Upper lobe of right lung (tissue), 1 donor: ENCODE measurements around the gene GCM1. TPM values are rescaled to one million over a fixed set of nuclear protein-coding genes. Genes with fewer than 3 reads are reported as not detected.

Experiments
- ATAC-seq: fragments of 200-7000 bp; cut with Tn5 transposase; one replicate; pipeline ENCODE4 v1.9.1; 2020; ENCODE audit warnings: mild to moderate bottlenecking, moderate library complexity
- DNase-seq: peaks from one replicate; pipeline ENCODE4 v3.0.0-alpha.2; 2020
- H3K27ac ChIP-seq: fragments of 200-600 bp; one replicate; pipeline ENCODE4 v1.8.0; 2022
- H3K27me3 ChIP-seq: fragments of 200-600 bp; one replicate; pipeline ENCODE4 v1.8.0; 2022; ENCODE audit warnings: mild to moderate bottlenecking
- H3K36me3 ChIP-seq: fragments of 200-600 bp; one replicate; pipeline ENCODE4 v1.8.0; 2022
- H3K4me1 ChIP-seq: fragments of 200-600 bp; one replicate; pipeline ENCODE4 v1.8.0; 2022
- H3K4me3 ChIP-seq: fragments of 200-600 bp; one replicate; pipeline ENCODE4 v1.8.0; 2022; ENCODE audit warnings: mild to moderate bottlenecking
- H3K9me3 ChIP-seq: fragments of 200-600 bp; one replicate; pipeline ENCODE4 v1.8.0; 2022
- intact Hi-C: fragments of 100-400 bp; cut with DNase I; formaldehyde crosslinking; loops from one replicate; pipeline ENCODE4 v1.11.0; 2022
- total RNA-seq: library from RNA; stranded (reverse); fragmentation: NEBNext Ultra II Directional; extraction: Animal tissue kit (Norgen Biotek cat#: 25700); gene quantifications from one replicate; pipeline ENCODE4 v1.2.1, GENCODE V29; 2021
- TF ChIP-seq, protein P1 (sequence below): fragments of 200-600 bp; IDR thresholded peaks from one replicate; pipeline ENCODE4 v1.8.0; 2022; ENCODE audit warnings: antibody characterized with exemption
- donor health status: DM: no; HTN: yes; CAD: no; lungs with severe emphysema.

Gene GCM1
- total RNA-seq, 1 donor from 2014 or later, result not detected

DNA sequence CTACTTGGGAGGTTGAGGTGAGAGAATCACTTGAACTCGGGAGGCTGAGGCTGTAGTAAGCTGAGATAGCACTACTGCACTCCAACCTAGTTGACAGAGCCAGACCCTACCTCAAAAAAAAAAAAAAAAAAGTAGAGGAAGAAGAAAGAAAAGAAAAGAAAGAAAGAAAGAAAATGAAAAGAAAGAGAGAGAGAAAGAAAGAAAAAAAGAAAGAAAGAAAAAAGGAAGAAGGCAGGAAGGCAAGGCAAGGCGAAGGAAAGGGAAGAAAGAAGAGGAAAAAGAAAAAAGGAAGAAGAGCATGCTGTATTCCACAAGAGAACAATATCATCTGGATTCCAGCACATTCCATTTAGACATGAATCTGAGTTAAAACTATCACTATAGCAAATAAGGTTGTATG lies 3.8 kb downstream of the GCM1 start:
- no peaks in the 10 kb centered on the region for H3K27me3 ChIP-seq
- no peak overlapping the region for H3K4me3 ChIP-seq
- H3K36me3 ChIP-seq, result no peaks in the 10 kb centered on the region
- ATAC-seq (no peak), DNase-seq (no peak)
- no peaks in the 10 kb centered on the region for H3K4me1 ChIP-seq
- no peaks in the 10 kb centered on the region for H3K9me3 ChIP-seq
- intact Hi-C loops, result no loop called here
- TF ChIP-seq, protein P1, sequence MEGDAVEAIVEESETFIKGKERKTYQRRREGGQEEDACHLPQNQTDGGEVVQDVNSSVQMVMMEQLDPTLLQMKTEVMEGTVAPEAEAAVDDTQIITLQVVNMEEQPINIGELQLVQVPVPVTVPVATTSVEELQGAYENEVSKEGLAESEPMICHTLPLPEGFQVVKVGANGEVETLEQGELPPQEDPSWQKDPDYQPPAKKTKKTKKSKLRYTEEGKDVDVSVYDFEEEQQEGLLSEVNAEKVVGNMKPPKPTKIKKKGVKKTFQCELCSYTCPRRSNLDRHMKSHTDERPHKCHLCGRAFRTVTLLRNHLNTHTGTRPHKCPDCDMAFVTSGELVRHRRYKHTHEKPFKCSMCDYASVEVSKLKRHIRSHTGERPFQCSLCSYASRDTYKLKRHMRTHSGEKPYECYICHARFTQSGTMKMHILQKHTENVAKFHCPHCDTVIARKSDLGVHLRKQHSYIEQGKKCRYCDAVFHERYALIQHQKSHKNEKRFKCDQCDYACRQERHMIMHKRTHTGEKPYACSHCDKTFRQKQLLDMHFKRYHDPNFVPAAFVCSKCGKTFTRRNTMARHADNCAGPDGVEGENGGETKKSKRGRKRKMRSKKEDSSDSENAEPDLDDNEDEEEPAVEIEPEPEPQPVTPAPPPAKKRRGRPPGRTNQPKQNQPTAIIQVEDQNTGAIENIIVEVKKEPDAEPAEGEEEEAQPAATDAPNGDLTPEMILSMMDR, result no peak
- H3K27ac ChIP-seq, result no peak overlapping the region

DNA sequence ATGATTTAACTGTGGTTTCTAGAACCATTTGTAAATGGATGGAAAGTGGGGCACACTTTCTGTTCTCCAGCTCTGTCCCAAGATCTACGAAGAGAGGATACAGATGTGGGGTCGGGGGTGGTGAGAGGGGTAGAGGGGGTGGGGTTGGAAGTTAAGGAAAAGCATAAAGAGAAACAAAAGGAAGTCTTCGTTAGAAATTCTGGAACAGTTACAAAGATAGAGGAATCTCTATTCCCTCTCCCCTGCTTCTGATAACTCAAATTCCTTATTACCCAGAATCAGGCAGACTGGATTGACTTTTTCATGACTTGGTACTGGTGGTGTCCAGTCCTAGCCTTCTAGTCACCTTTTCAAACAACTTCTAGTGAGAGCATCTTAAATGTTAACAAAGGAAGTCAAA lies 4.9 kb downstream of the GCM1 start:
- TF ChIP-seq, protein P1, result no peak
- Histone ChIP-seq H3K9me3 (no peaks in the 10 kb centered on the region), H3K27ac (no peak overlapping the region), H3K36me3 (no peaks in the 10 kb centered on the region), H3K4me3 (no peak overlapping the region), H3K27me3 (no peaks in the 10 kb centered on the region), H3K4me1 (no peaks in the 10 kb centered on the region)
- DNase-seq (no peak), ATAC-seq (no peak)
- intact Hi-C loops, result no loop called here

GRCh38 chr6:53142810-53143209 lies 5.8 kb downstream of the GCM1 start:
- no peak for DNase-seq
- TF ChIP-seq, protein P1, result no peak
- intact Hi-C loops, result no loop called here
- H3K9me3 ChIP-seq, result no peaks in the 10 kb centered on the region
- no peak overlapping the region for H3K4me3 ChIP-seq
- H3K27me3 ChIP-seq, result peaks cover under 1% of the 10 kb centered on the region
- ATAC-seq, result no peak
- H3K4me1 ChIP-seq, result no peaks in the 10 kb centered on the region
- no peak overlapping the region for H3K27ac ChIP-seq
- H3K36me3 ChIP-seq, result no peaks in the 10 kb centered on the region

- intact Hi-C loops, result no loop called here
- TF ChIP-seq, protein P1, result no peak
- Histone ChIP-seq H3K36me3 (no peaks in the 10 kb centered on the region), H3K27me3 (peaks cover 4% of the 10 kb centered on the region), H3K4me3 (no peak overlapping the region), H3K9me3 (no peaks in the 10 kb centered on the region), H3K27ac (no peak overlapping the region), H3K4me1 (no peaks in the 10 kb centered on the region)
- no peak for ATAC-seq
- no peak for DNase-seq
Observed at GRCh38 chr6:53139841-53140413, 8.7 kb downstream of the GCM1 start.

DNA sequence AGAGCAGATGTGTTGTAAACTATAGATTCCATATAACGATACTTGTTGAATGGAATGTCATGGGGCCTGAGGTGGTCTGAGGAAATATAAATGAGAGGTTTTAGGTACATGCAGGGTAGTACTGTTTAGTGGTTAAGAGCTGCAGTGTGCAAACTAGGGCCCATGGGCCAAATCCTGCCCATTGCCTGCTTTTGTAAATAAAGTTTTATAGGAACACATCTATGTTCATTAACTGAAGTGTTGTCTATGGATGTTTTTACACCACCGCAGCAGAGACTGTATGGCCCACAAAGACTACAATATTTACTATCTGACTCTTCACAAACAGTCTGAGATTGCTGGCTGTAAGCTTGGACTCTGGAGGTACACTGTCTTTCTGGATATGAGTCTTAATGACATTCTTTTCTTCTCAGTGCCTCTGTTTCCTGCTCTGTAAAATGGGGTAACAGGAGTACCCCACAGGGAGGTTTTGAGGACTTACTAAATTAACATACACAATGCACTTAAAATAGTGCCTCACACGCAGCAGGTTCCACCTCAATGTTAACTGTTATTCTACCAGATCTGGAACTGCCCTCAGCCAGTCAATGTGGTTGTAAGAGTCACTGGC lies 12.5 kb downstream of the GCM1 start:
- H3K9me3 ChIP-seq, result no peaks in the 10 kb centered on the region
- TF ChIP-seq, protein P1, result no peak
- H3K27me3 ChIP-seq, result peaks cover 4% of the 10 kb centered on the region
- ATAC-seq (no peak), DNase-seq (no peak)
- no peak overlapping the region for H3K4me3 ChIP-seq
- no peak overlapping the region for H3K27ac ChIP-seq
- no peaks in the 10 kb centered on the region for H3K4me1 ChIP-seq
- no peaks in the 10 kb centered on the region for H3K36me3 ChIP-seq
- intact Hi-C loops, result no loop called here
